Small intestine (tissue), 7 donors: ENCODE results near the gene BCORL1. TPM values are rescaled to one million over a fixed set of nuclear protein-coding genes. Genes with fewer than 3 reads are reported as not detected.

Experiments used
- DNase-seq, 2 donors: peaks; one replicate each; pipeline versions ENCODE4 v3.0.0 to v3.0.0-alpha.2; 2013
- FAIRE-seq: peaks from 2 replicates; lab custom pipeline; 2012; peaks lifted over from hg19 to GRCh38; lab: Jason Lieb, UNC
- H3K27ac ChIP-seq, 3 donors: one replicate each; pipeline ENCODE4 v1.5.1; 2013; ENCODE audit warnings: low read length in 2 of 3, mild to moderate bottlenecking in 2 of 3, control low read depth in 1 of 3, inconsistent platforms in 1 of 3, low read depth in 1 of 3, moderate library complexity in 1 of 3
- H3K27me3 ChIP-seq, 3 donors: one replicate each; pipeline ENCODE4 v1.6.1; 2013; ENCODE audit warnings: low read length in 3 of 3, inconsistent platforms in 1 of 3; ENCODE audit not compliant: control insufficient read depth in 3 of 3, insufficient read depth in 3 of 3
- H3K36me3 ChIP-seq, 3 donors: one replicate each; pipeline ENCODE4 v1.6.1; 2013; ENCODE audit warnings: low read length in 3 of 3, inconsistent platforms in 1 of 3, low read depth in 1 of 3, mild to moderate bottlenecking in 1 of 3, moderate library complexity in 1 of 3; ENCODE audit not compliant: control insufficient read depth in 3 of 3, insufficient read depth in 2 of 3
- H3K4me1 ChIP-seq, 3 donors: one replicate each; pipeline ENCODE4 v1.6.1; 2013; ENCODE audit warnings: low read length in 2 of 3, inconsistent platforms in 1 of 3, low read depth in 1 of 3, mild to moderate bottlenecking in 1 of 3, moderate library complexity in 1 of 3; ENCODE audit not compliant: control insufficient read depth in 3 of 3, insufficient read depth in 2 of 3
- H3K4me3 ChIP-seq, 3 donors: one replicate each; pipeline ENCODE4 v1.5.1; 2013; ENCODE audit warnings: low read length in 3 of 3, control low read depth in 1 of 3, inconsistent platforms in 1 of 3, low read depth in 1 of 3, mild to moderate bottlenecking in 1 of 3, moderate library complexity in 1 of 3
- H3K9me3 ChIP-seq, 2 donors: one replicate each; pipeline ENCODE4 v1.6.1; 2013; ENCODE audit warnings: low read depth in 1 of 2, low read length in 1 of 2; ENCODE audit not compliant: control insufficient read depth in 2 of 2, insufficient read depth in 1 of 2
- WGBS, 3 donors: extraction: QIAGEN DNeasy Blood & Tissue Kit; methylation state at CpG; one replicate each; pipeline ENCODE4 v1.1.7; 2013; 5-methylcytosine and 5-hydroxymethylcytosine counted together
- polyA plus RNA-seq, 4 donors: library from polyadenylated mRNA; stranded (reverse) in 3 of 4; unstranded in 1 of 4; fragments of 200-250 nt in 3 of 4; fragments of 120-200 nt in 1 of 4; gene quantifications; one replicate each; pipeline versions ENCODE4 v1.2.1 to v1.2.3, GENCODE V29; 2013
- donor health status: healthy with polysubstance abuse.
- donor health status: control.
- donor health status: control.
- donor health status: Bipolar disorder and iron deficiency.
- donor health status: healthy.

BCORL1 gene
- polyA plus RNA-seq, 4 donors = 1.8 to 22.5 (median 3.2) TPM

- Histone ChIP-seq H3K4me1 (no peaks in the 10 kb centered on the region), H3K4me3 (no peak overlapping the region), H3K36me3 (no peaks in the 10 kb centered on the region), H3K27ac (no peak overlapping the region), H3K27me3 (no peaks in the 10 kb centered on the region), H3K9me3 (no peaks in the 10 kb centered on the region)
- DNase-seq = no peak
- no peak for FAIRE-seq
- 74 to 89% (median 79%) methylated on average over 5 of the region's 5 CpGs for whole genome bisulfite sequencing, 3 donors
Observed at GRCh38 chrX:129976441-129976840, 6.0 kb upstream of the BCORL1 start.

- DNase-seq = peak in 1 of 2 donors; percentile 27
- Histone ChIP-seq H3K4me3 (peak overlapping the region in 1 of 3 donors; percentile 55), H3K36me3 (no peaks in the 10 kb centered on the region), H3K27ac (peak overlapping the region in 1 of 3 donors; percentile 17), H3K4me1 (no peaks in the 10 kb centered on the region), H3K27me3 (no peaks in the 10 kb centered on the region), H3K9me3 (no peaks in the 10 kb centered on the region)
- no peak for FAIRE-seq
- 13 to 36% (median 29%) methylated on average over 14 to 35 of the region's 35 CpGs for WGBS, 3 donors
Observed at GRCh38 chrX:129979207-129979920, 3.1 kb upstream of the BCORL1 start.

- Histone ChIP-seq H3K4me3 (peak overlapping the region in 1 of 3 donors; percentile 55), H3K36me3 (no peaks in the 10 kb centered on the region), H3K4me1 (no peaks in the 10 kb centered on the region), H3K27me3 (no peaks in the 10 kb centered on the region), H3K9me3 (no peaks in the 10 kb centered on the region), H3K27ac (no peak overlapping the region)
- no peak for FAIRE-seq
- WGBS, 3 donors = 1 to 41% methylated on average over 29 to 32 of the region's 32 CpGs; no CpG with 5 or more reads in 1 of the 3 donors
- DNase-seq = peak in 1 of 2 donors; percentile 44
Observed at GRCh38 chrX:129980001-129980401, 2.4 kb upstream of the BCORL1 start.

GRCh38 chrX:129980540-129981199, 1.8 kb upstream of the BCORL1 start:
- WGBS, 3 donors = 1 to 44% (median 14%) methylated on average over 43 to 79 of the region's 79 CpGs
- Histone ChIP-seq H3K27me3 (no peaks in the 10 kb centered on the region), H3K36me3 (no peaks in the 10 kb centered on the region), H3K27ac (peak overlapping the region in 1 of 3 donors; percentile 22), H3K9me3 (no peaks in the 10 kb centered on the region), H3K4me3 (peak overlapping the region in 2 of 3 donors; percentile 22 to 55), H3K4me1 (no peaks in the 10 kb centered on the region)
- no peak for FAIRE-seq
- DNase-seq = peak; percentile 45 to 70

GRCh38 chrX:129981200-129981553, 1.3 kb upstream of the BCORL1 start:
- FAIRE-seq = no peak
- peak overlapping the region in 1 of 3 donors; percentile 55 for H3K4me3 ChIP-seq
- no peaks in the 10 kb centered on the region for H3K9me3 ChIP-seq
- H3K36me3 ChIP-seq = no peaks in the 10 kb centered on the region
- no peak for DNase-seq
- WGBS, 3 donors = 0 to 30% (median 22%) methylated on average over 12 to 17 of the region's 17 CpGs
- H3K27ac ChIP-seq = peak overlapping the region in 1 of 3 donors; percentile 22
- H3K4me1 ChIP-seq = no peaks in the 10 kb centered on the region
- H3K27me3 ChIP-seq = no peaks in the 10 kb centered on the region

- no peaks in the 10 kb centered on the region for H3K27me3 ChIP-seq
- no peaks in the 10 kb centered on the region for H3K4me1 ChIP-seq
- FAIRE-seq = no peak
- no peaks in the 10 kb centered on the region for H3K36me3 ChIP-seq
- no peak overlapping the region for H3K27ac ChIP-seq
- WGBS, 3 donors = 1 to 47% (median 31%) methylated on average over 2 to 26 of the region's 29 CpGs
- DNase-seq = peak in 1 of 2 donors; percentile 1
- H3K4me3 ChIP-seq = peak overlapping the region in 2 of 3 donors; percentile 21 to 55
- no peaks in the 10 kb centered on the region for H3K9me3 ChIP-seq
Observed at GRCh38 chrX:129981752-129982299, 609 bp upstream of the BCORL1 start.

- WGBS, 3 donors = 1 to 27% (median 9%) methylated on average over 13 to 46 of the region's 48 CpGs
- peak overlapping the region in 1 of 3 donors; percentile 16 for H3K27ac ChIP-seq
Observed at GRCh38 chrX:129983575-129984110, 1.2 kb downstream of the BCORL1 start.

More at GRCh38 chrX:129983575-129984110, 1.2 kb downstream of the BCORL1 start:
- no peak for FAIRE-seq
- Histone ChIP-seq H3K27me3 (no peaks in the 10 kb centered on the region), H3K36me3 (no peaks in the 10 kb centered on the region), H3K4me3 (peak overlapping the region in 1 of 3 donors; percentile 50), H3K9me3 (no peaks in the 10 kb centered on the region), H3K4me1 (no peaks in the 10 kb centered on the region)
- peak; percentile 1 to 34 for DNase-seq
